OCI-LY3 (cell line): ENCODE measurements around the gene DLG1.

Experiments
- H2AFZ ChIP-seq: fragments of 200-600, 300-600 bp; shearing (Covaris generic); 2 replicates; pipeline ENCODE4 v1.6.0; 2014; ENCODE audit warnings: antibody characterized with exemption, low read depth, low read length
- H3K27ac ChIP-seq: fragments of 200-600, 300-600 bp; sonication (generic); 2 replicates; pipeline ENCODE4 v1.5.1; 2014; ENCODE audit warnings: mild to moderate bottlenecking, low read length, moderate library complexity, mixed read lengths
- H3K27me3 ChIP-seq: fragments of 200-600, 300-600 bp; sonication (generic); 2 replicates; pipeline ENCODE4 v1.6.1; 2014; ENCODE audit warnings: low read depth, low read length, mixed read lengths
- H3K36me3 ChIP-seq: fragments of 200-600, 300-600 bp; sonication (generic); replicated peaks from 2 replicates; pipeline ENCODE3; 2014; ENCODE audit warnings: low read depth, low read length, mixed read lengths
- H3K4me1 ChIP-seq: fragments of 300-600, 200-600 bp; sonication (generic); 2 replicates; pipeline ENCODE4 v1.6.1; 2014; ENCODE audit warnings: low read length, mixed read lengths
- H3K4me2 ChIP-seq: fragments of 200-600, 300-600 bp; sonication (generic); 2 replicates; pipeline ENCODE4 v1.6.1; 2014; ENCODE audit warnings: low read length, mixed read lengths
- H3K4me3 ChIP-seq: fragments of 300-600, 200-600 bp; sonication (generic); 2 replicates; pipeline ENCODE4 v1.5.1; 2014; ENCODE audit warnings: antibody characterized with exemption, mild to moderate bottlenecking, low read length, moderate library complexity
- H3K79me2 ChIP-seq: fragments of 300-600, 200-600 bp; shearing (Covaris generic); 2 replicates; pipeline ENCODE4 v1.6.1; 2014; ENCODE audit warnings: mild to moderate bottlenecking, low read length, mixed read lengths
- H3K9ac ChIP-seq: fragments of 300-600, 200-600 bp; shearing (Covaris generic); 2 replicates; pipeline ENCODE4 v1.6.0; 2014; ENCODE audit warnings: mild to moderate bottlenecking, low read length, moderate library complexity
- H3K9me3 ChIP-seq: fragments of 200-600, 300-600 bp; shearing (Covaris generic); 2 replicates; pipeline ENCODE4 v1.6.1; 2014; ENCODE audit warnings: low read length, mixed read lengths; ENCODE audit not compliant: insufficient read depth
- H4K20me1 ChIP-seq: fragments of 200-600, 300-600 bp; sonication (generic); 2 replicates; pipeline ENCODE4 v1.6.1; 2016; ENCODE audit warnings: low read length, mixed read lengths; ENCODE audit not compliant: insufficient read depth
- EZH2phosphoT487 ChIP-seq: fragments of 200-600 bp; shearing (Covaris generic); IDR thresholded peaks from 2 replicates; pipeline ENCODE4 v1.6.1; 2018; ENCODE audit warnings: antibody characterized with exemption, mixed run types, low read depth
- TF ChIP-seq, protein P1 (sequence below): fragments of 200-600, 300-600 bp; sonication (generic); IDR thresholded peaks from 2 replicates; pipeline ENCODE4 v1.5.1; 2014; ENCODE audit warnings: antibody characterized with exemption, low read length, low read depth

The DLG1 gene

GRCh38 chr3:197021231-197021630, 277.2 kb downstream of the DLG1 start:
- Histone ChIP-seq H3K36me3 (peaks cover 7% of the 10 kb centered on the region), H3K4me1 (peaks cover 36% of the 10 kb centered on the region), H4K20me1 (no peaks in the 10 kb centered on the region), H3K4me2 (no peak overlapping the region), H3K9ac (no peak overlapping the region), H3K4me3 (no peak overlapping the region), H3K79me2 (no peaks in the 10 kb centered on the region), H3K9me3 (no peaks in the 10 kb centered on the region), H2AFZ (no peak overlapping the region), H3K27ac (no peak overlapping the region), H3K27me3 (peaks cover 14% of the 10 kb centered on the region)
- TF ChIP-seq, protein P1, sequence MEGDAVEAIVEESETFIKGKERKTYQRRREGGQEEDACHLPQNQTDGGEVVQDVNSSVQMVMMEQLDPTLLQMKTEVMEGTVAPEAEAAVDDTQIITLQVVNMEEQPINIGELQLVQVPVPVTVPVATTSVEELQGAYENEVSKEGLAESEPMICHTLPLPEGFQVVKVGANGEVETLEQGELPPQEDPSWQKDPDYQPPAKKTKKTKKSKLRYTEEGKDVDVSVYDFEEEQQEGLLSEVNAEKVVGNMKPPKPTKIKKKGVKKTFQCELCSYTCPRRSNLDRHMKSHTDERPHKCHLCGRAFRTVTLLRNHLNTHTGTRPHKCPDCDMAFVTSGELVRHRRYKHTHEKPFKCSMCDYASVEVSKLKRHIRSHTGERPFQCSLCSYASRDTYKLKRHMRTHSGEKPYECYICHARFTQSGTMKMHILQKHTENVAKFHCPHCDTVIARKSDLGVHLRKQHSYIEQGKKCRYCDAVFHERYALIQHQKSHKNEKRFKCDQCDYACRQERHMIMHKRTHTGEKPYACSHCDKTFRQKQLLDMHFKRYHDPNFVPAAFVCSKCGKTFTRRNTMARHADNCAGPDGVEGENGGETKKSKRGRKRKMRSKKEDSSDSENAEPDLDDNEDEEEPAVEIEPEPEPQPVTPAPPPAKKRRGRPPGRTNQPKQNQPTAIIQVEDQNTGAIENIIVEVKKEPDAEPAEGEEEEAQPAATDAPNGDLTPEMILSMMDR: no peak

- Histone ChIP-seq H3K9ac (no peak overlapping the region), H3K36me3 (no peaks in the 10 kb centered on the region), H3K27ac (no peak overlapping the region), H4K20me1 (no peaks in the 10 kb centered on the region), H3K27me3 (peaks cover 14% of the 10 kb centered on the region), H3K79me2 (no peaks in the 10 kb centered on the region), H3K4me3 (no peak overlapping the region), H3K9me3 (no peaks in the 10 kb centered on the region), H2AFZ (no peak overlapping the region), H3K4me1 (peaks cover 28% of the 10 kb centered on the region), H3K4me2 (no peak overlapping the region)
- no peak for TF ChIP-seq EZH2phosphoT487
- TF ChIP-seq, protein P1: no peak
Measured at GRCh38 chr3:197019535-197019934, 278.9 kb downstream of the DLG1 start.

DNA sequence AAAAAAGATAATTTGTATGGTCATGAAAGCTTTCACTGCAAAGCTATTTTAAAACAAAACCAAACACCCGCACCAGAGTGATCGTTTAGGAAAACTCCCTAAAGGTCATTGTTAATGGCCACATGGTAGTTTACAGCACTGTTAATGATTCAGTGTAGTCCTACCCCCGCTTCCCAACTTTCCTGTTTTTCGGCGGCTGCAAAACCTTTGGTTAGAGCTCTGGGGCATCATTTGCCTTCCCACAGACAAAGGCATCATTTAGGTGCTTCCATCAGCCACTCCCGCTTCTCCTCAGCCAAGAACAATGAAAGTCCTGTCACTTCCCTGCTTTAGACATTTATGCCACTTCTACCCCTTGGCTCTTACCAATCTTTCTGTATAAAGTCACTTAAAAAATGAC, 279.4 kb downstream of the DLG1 start:
- Histone ChIP-seq H3K27me3 (peaks cover 14% of the 10 kb centered on the region), H2AFZ (no peak overlapping the region), H3K4me3 (no peak overlapping the region), H3K27ac (no peak overlapping the region), H3K4me1 (peaks cover 23% of the 10 kb centered on the region), H3K79me2 (no peaks in the 10 kb centered on the region), H4K20me1 (no peaks in the 10 kb centered on the region), H3K4me2 (no peak overlapping the region), H3K9me3 (no peaks in the 10 kb centered on the region), H3K9ac (no peak overlapping the region), H3K36me3 (no peaks in the 10 kb centered on the region)
- TF ChIP-seq, protein P1: no peak
- TF ChIP-seq EZH2phosphoT487: no peak

DNA sequence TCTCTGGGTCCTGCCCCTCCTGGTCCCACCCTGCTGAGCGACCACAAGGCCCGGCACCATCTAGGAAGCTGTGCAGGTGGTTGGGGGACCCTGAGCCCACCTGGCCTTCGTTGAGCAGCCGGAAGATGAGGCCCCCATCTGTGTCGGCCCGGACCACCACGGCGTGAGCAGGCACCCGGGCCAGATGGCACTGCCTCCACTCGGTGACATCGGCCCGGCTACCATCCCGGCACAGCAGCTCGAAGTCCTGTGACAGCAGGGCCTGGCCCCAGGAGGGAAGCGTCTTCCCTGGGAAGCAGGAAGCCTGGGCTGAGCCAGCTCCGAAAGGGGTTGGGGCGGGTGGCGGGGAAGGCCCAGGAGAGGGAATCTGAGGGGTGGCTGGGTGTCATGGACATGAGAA, 281.4 kb downstream of the DLG1 start:
- no peaks in the 10 kb centered on the region for H4K20me1 ChIP-seq
- no peak overlapping the region for H3K9ac ChIP-seq
- no peaks in the 10 kb centered on the region for H3K9me3 ChIP-seq
- H3K27ac ChIP-seq: no peak overlapping the region
- H3K4me1 ChIP-seq: peaks cover 3% of the 10 kb centered on the region
- H3K4me3 ChIP-seq: no peak overlapping the region
- H3K27me3 ChIP-seq: peaks cover 14% of the 10 kb centered on the region
- H3K79me2 ChIP-seq: no peaks in the 10 kb centered on the region
- TF ChIP-seq EZH2phosphoT487: no peak
- TF ChIP-seq, protein P1: no peak
- H3K36me3 ChIP-seq: no peaks in the 10 kb centered on the region
- H3K4me2 ChIP-seq: no peak overlapping the region
- H2AFZ ChIP-seq: no peak overlapping the region
